ENCODE data around the gene NLRC4. TPM values are rescaled to one million over a fixed set of nuclear protein-coding genes. Genes with fewer than 3 reads are reported as not detected.
"Not testable (repeated sequence)": the region's sequence is repeated elsewhere in the genome, so short reads cannot be mapped to it uniquely, and the experiment has no call there.

NLRC4 gene
- total RNA-seq = 1 to 10 TPM in 1 of 4 donors, under 1 TPM in 3; 0.20 to 1.1 (median 0.57) TPM

- TF ChIP-seq CTCF (IDR thresholded peaks at IDR 0.05) (no peak), POLR2A (IDR thresholded peaks at IDR 0.05) (no peak)
- WGBS, 2 donors = 73 to 74% methylated on average over 7 of the region's 7 CpGs
- DNase-seq (ENCODE audit: low spot score in 2 of 2) = peak in 1 of 2 donors; percentile 48
- H3K4me3 ChIP-seq (ENCODE audit: low read depth, poor library complexity, severe bottlenecking) = no peak within 1 kb of the TSS
- intact Hi-C loops (cut with DNase I; ENCODE audit: low total_unique reads) = no loop called here
Observed at GRCh38 chr2:32264422-32265105, at the start of gene NLRC4. TSS of gene NLRC4 (minus strand) at chr2:32264886. CDS start at chr2:32256775, 8,111 bp downstream.

- intact Hi-C loops (cut with DNase I; ENCODE audit: low total_unique reads) = no loop called here
- 94 to 98% methylated on average over 7 of the region's 7 CpGs for WGBS, 2 donors
- DNase-seq (ENCODE audit: low spot score in 2 of 2) = no peak
- TF ChIP-seq POLR2A (IDR thresholded peaks at IDR 0.05) (no peak), CTCF (IDR thresholded peaks at IDR 0.05) (no peak)
- H3K4me3 ChIP-seq (ENCODE audit: low read depth, poor library complexity, severe bottlenecking) = no peak overlapping the region
Observed at GRCh38 chr2:32310577-32310976, 45.9 kb upstream of the NLRC4 start.

- 98 to 100% methylated on average over 18 to 31 of the region's 43 CpGs for WGBS, 2 donors
- H3K4me3 ChIP-seq (ENCODE audit: low read depth, poor library complexity, severe bottlenecking); intact Hi-C loops (cut with DNase I; ENCODE audit: low total_unique reads); DNase-seq (ENCODE audit: low spot score in 2 of 2): not testable (repeated sequence)
Observed at GRCh38 chr2:32293966-32294562, 29.4 kb upstream of the NLRC4 start.

- 98 to 100% methylated on average over 8 to 15 of the region's 26 CpGs for WGBS, 2 donors
- intact Hi-C loops (cut with DNase I; ENCODE audit: low total_unique reads); H3K4me3 ChIP-seq (ENCODE audit: low read depth, poor library complexity, severe bottlenecking): not testable (repeated sequence)
Observed at GRCh38 chr2:32293493-32293892, 28.8 kb upstream of the NLRC4 start.

GRCh38 chr2:32291746-32292145, 27.1 kb upstream of the NLRC4 start:
- no peak for TF ChIP-seq CTCF (IDR thresholded peaks at IDR 0.05)
- intact Hi-C loops (cut with DNase I; ENCODE audit: low total_unique reads) = no loop called here
- 64 to 72% methylated on average over 2 of the region's 2 CpGs for WGBS, 2 donors

More at GRCh38 chr2:32293493-32293892, 28.8 kb upstream of the NLRC4 start:
- not testable (repeated sequence) for DNase-seq (ENCODE audit: low spot score in 2 of 2)

GRCh38 chr2:32290000-32290339, 25.3 kb upstream of the NLRC4 start:
- WGBS, 2 donors = 79 to 81% methylated on average over 2 of the region's 2 CpGs
- TF ChIP-seq POLR2A (IDR thresholded peaks at IDR 0.05) = no peak
- no peak for TF ChIP-seq CTCF (IDR thresholded peaks at IDR 0.05)
- H3K4me3 ChIP-seq (ENCODE audit: low read depth, poor library complexity, severe bottlenecking) = no peak overlapping the region
- intact Hi-C loops (cut with DNase I; ENCODE audit: low total_unique reads) = no loop called here
- DNase-seq (ENCODE audit: low spot score in 2 of 2) = no peak

More at GRCh38 chr2:32291746-32292145, 27.1 kb upstream of the NLRC4 start:
- no peak for DNase-seq (ENCODE audit: low spot score in 2 of 2)
- H3K4me3 ChIP-seq (ENCODE audit: low read depth, poor library complexity, severe bottlenecking) = no peak overlapping the region

Measured in lower leg skin (tissue), 4 donors.